HepG2 (cell line): ENCODE measurements around the gene RABGAP1. TPM values are rescaled to one million over a fixed set of nuclear protein-coding genes. Genes with fewer than 3 reads are reported as not detected.

Experiments
- EP300 ChIP-seq, 3 experiments: sonication (generic) in 1 of 3; formaldehyde crosslinking in 1 of 3; IDR thresholded peaks; 2 replicates each; pipeline versions ENCODE4 v1.5.1 to v1.6.1; 2011 to 2020; ENCODE audit warnings: low read depth in 2 of 3, low read length in 2 of 3, borderline replicate concordance in 1 of 3, improper control_type of control experiment in 1 of 3, mild to moderate bottlenecking in 1 of 3, missing genetic modification reagents in 1 of 3, moderate library complexity in 1 of 3
- IKZF4 ChIP-seq: sonication (generic); formaldehyde crosslinking; IDR thresholded peaks from 2 replicates; pipeline ENCODE4 v1.5.1; 2020; ENCODE audit warnings: borderline replicate concordance, mild to moderate bottlenecking, low read depth, missing genetic modification reagents; ENCODE audit errors: not compliant biosample characterization
- MIER3 ChIP-seq: IDR thresholded peaks from 2 replicates; pipeline ENCODE4 v1.6.1; 2016; ENCODE audit warnings: missing compliant biosample characterization, borderline replicate concordance
- NFKBIZ ChIP-seq: IDR thresholded peaks from 2 replicates; pipeline ENCODE4 v1.6.1; 2018; ENCODE audit warnings: missing genetic modification reagents, missing compliant biosample characterization
- PRPF4 ChIP-seq: fragments of 200-400 bp; formaldehyde crosslinking; IDR thresholded peaks from 2 replicates; pipeline ENCODE4 v1.6.1; 2016; ENCODE audit warnings: low read length, low read depth; ENCODE audit not compliant: poor library complexity, severe bottlenecking
- RBAK ChIP-seq: sonication (generic); formaldehyde crosslinking; IDR thresholded peaks from 2 replicates; pipeline ENCODE4 v1.5.1; 2020; ENCODE audit warnings: mild to moderate bottlenecking, missing genetic modification reagents
- ZNF543 ChIP-seq: sonication (generic); formaldehyde crosslinking; IDR thresholded peaks from 2 replicates; pipeline ENCODE4 v1.4.0; 2020; ENCODE audit warnings: mild to moderate bottlenecking, missing genetic modification reagents
- ZNF672 ChIP-seq: sonication (generic); formaldehyde crosslinking; IDR thresholded peaks from 2 replicates; pipeline ENCODE4 v1.8.1; 2022; ENCODE audit warnings: missing genetic modification reagents
- ZNF761 ChIP-seq: sonication (generic); formaldehyde crosslinking; conservative IDR thresholded peaks from 2 replicates; pipeline ENCODE4 v1.4.0; 2020; ENCODE audit warnings: mild to moderate bottlenecking, missing genetic modification reagents
- polyA plus RNA-seq, 8 experiments: library from polyadenylated mRNA; depleted of rRNA in 3 of 8; stranded (reverse) in 7 of 8; unstranded in 1 of 8; fragments of >200 nt; fragmentation: Illumina TruSeq in 4 of 8; extraction: Trizol in 4 of 8; gene quantifications; 2 replicates each; pipeline versions ENCODE4 v1.2.1 to v1.2.3, GENCODE V29; 2011 to 2016; ENCODE audit warnings: low read depth in 4 of 8, missing spikeins in 1 of 8, mixed read lengths in 1 of 8; ENCODE audit not compliant: insufficient read depth in 1 of 8
- total RNA-seq, 5 experiments: library from RNA; depleted of rRNA; stranded (reverse); fragments of >200 nt; fragmentation: Illumina TruSeq; extraction: Trizol; gene quantifications; 2 replicates each; pipeline ENCODE4 v1.2.3, GENCODE V29; 2016; ENCODE audit warnings: low read depth in 1 of 5
- TF ChIP-seq, protein P1 (sequence below), 2 experiments: sonication (generic) in 1 of 2; formaldehyde crosslinking in 1 of 2; IDR thresholded peaks; 2 replicates each; pipeline versions ENCODE4 v1.4.0 to v1.6.1; 2018 to 2020; ENCODE audit warnings: missing genetic modification reagents in 2 of 2, borderline replicate concordance in 1 of 2, low read depth in 1 of 2, mild to moderate bottlenecking in 1 of 2, missing biosample characterization in 1 of 2
- TF ChIP-seq, protein P2 (sequence below): sonication (generic); formaldehyde crosslinking; IDR thresholded peaks from 2 replicates; pipeline ENCODE4 v1.4.0; 2020; ENCODE audit warnings: low read depth, mild to moderate bottlenecking, missing genetic modification reagents
- TF ChIP-seq, protein P3 (sequence below): sonication (generic); formaldehyde crosslinking; IDR thresholded peaks from 2 replicates; pipeline ENCODE4 v1.5.1; 2020; ENCODE audit warnings: mild to moderate bottlenecking, missing genetic modification reagents, moderate library complexity
- TF ChIP-seq, protein P4 (sequence below): sonication (generic); formaldehyde crosslinking; IDR thresholded peaks from 2 replicates; pipeline ENCODE4; 2020; ENCODE audit warnings: missing genetic modification reagents, mild to moderate bottlenecking, borderline replicate concordance
- TF ChIP-seq, protein P5 (sequence below): sonication (generic); formaldehyde crosslinking; IDR thresholded peaks from 2 replicates; pipeline ENCODE4 v1.5.0; 2020; ENCODE audit warnings: missing genetic modification reagents
- TF ChIP-seq, protein P6 (sequence below): sonication (generic); formaldehyde crosslinking; IDR thresholded peaks from 2 replicates; pipeline ENCODE4 v1.8.1; 2023; ENCODE audit warnings: mild to moderate bottlenecking, missing genetic modification reagents

The RABGAP1 gene
- total and polyA plus RNA-seq, 2 of the 13 experiments (the other 11 are each of a cell fraction or from before 2014, with no cell fraction given): 19.1 to 19.3 TPM

DNA sequence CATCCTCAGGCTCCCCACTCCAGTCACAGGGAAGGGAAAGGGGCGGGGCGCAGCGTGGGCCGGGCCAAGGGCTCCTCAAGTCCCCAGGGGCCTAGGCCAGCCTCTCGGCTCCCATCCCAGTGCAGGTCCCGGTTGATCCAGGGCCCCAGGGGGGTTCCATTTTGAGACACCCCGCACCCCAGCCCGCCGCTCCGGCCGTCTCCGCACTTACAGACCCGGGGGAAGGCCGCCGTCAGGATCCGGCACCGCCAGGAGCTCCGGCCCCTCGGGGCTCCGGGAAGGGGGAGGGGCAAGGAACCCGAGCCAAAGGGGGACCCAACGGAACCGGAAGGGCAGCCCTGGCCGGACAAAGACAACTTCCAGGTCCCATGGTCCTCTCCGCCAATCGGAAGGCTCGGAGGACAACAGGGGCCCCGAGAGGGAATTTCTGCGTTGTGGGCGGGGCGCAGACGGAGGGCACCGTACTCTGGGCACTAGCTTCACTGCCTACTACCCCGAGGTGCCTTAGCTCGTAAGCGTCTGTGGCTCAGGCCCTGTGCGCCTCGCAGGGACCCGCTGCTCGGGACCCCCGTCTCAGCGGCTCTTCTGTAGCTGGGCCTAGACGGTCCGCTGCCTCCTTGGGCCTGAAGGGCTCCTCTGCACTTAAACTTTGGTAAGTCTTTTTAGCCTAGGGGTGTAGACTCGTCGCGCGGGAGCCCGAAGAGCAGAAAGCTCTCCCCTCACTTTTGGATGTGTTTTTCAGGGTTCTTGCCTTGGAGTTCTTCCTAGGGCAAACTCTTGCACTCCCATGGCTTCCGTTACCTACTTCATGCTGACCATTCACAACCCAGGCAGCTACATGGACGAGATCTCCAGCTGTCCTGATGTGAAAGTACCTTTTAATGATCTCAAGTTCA is 9.3 kb upstream of the RABGAP1 start, which contains the start of gene ZBTB26 (continued):
- TF ChIP-seq, protein P1, sequence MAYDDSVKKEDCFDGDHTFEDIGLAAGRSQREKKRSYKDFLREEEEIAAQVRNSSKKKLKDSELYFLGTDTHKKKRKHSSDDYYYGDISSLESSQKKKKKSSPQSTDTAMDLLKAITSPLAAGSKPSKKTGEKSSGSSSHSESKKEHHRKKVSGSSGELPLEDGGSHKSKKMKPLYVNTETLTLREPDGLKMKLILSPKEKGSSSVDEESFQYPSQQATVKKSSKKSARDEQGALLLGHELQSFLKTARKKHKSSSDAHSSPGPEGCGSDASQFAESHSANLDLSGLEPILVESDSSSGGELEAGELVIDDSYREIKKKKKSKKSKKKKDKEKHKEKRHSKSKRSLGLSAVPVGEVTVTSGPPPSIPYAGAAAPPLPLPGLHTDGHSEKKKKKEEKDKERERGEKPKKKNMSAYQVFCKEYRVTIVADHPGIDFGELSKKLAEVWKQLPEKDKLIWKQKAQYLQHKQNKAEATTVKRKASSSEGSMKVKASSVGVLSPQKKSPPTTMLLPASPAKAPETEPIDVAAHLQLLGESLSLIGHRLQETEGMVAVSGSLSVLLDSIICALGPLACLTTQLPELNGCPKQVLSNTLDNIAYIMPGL (CRISPR knock-in tag; IDR thresholded peaks at IDR 0.05; ENCODE audit: borderline replicate concordance in 1 of 2, low read depth in 1 of 2): peak; percentile 66 to 72; a peak in 3 of 4 replicates
- TF ChIP-seq PRPF4 (no peak), ZNF761 (CRISPR knock-in tag) (no peak), NFKBIZ (CRISPR knock-in tag) (peak; percentile 70; the same call in 1 of the 2 replicates), EP300 (IDR thresholded peaks at IDR 0.05; ENCODE audit: low read depth in 2 of 2, low read length in 2 of 2) (no peak), EP300 (CRISPR knock-in tag; IDR thresholded peaks at IDR 0.05; ENCODE audit: borderline replicate concordance) (no peak; the same call in 1 of the 2 replicates), ZNF672 (no peak), MIER3 (CRISPR knock-in tag) (peak; percentile 62; the same call in 1 of the 2 replicates), RBAK (CRISPR knock-in tag) (peak; percentile 42; the same call in 1 of the 2 replicates), IKZF4 (CRISPR knock-in tag) (peak; percentile 17), ZNF543 (peak; percentile 69; the same call in 1 of the 2 replicates)
- TF ChIP-seq, protein P2, sequence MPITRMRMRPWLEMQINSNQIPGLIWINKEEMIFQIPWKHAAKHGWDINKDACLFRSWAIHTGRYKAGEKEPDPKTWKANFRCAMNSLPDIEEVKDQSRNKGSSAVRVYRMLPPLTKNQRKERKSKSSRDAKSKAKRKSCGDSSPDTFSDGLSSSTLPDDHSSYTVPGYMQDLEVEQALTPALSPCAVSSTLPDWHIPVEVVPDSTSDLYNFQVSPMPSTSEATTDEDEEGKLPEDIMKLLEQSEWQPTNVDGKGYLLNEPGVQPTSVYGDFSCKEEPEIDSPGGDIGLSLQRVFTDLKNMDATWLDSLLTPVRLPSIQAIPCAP (CRISPR knock-in tag): no peak
- TF ChIP-seq, protein P3, sequence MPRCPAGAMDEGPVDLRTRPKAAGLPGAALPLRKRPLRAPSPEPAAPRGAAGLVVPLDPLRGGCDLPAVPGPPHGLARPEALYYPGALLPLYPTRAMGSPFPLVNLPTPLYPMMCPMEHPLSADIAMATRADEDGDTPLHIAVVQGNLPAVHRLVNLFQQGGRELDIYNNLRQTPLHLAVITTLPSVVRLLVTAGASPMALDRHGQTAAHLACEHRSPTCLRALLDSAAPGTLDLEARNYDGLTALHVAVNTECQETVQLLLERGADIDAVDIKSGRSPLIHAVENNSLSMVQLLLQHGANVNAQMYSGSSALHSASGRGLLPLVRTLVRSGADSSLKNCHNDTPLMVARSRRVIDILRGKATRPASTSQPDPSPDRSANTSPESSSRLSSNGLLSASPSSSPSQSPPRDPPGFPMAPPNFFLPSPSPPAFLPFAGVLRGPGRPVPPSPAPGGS (CRISPR knock-in tag): 0 out of 2 replicates have a peak, but pooled peaks have one; percentile 22
- TF ChIP-seq, protein P4, sequence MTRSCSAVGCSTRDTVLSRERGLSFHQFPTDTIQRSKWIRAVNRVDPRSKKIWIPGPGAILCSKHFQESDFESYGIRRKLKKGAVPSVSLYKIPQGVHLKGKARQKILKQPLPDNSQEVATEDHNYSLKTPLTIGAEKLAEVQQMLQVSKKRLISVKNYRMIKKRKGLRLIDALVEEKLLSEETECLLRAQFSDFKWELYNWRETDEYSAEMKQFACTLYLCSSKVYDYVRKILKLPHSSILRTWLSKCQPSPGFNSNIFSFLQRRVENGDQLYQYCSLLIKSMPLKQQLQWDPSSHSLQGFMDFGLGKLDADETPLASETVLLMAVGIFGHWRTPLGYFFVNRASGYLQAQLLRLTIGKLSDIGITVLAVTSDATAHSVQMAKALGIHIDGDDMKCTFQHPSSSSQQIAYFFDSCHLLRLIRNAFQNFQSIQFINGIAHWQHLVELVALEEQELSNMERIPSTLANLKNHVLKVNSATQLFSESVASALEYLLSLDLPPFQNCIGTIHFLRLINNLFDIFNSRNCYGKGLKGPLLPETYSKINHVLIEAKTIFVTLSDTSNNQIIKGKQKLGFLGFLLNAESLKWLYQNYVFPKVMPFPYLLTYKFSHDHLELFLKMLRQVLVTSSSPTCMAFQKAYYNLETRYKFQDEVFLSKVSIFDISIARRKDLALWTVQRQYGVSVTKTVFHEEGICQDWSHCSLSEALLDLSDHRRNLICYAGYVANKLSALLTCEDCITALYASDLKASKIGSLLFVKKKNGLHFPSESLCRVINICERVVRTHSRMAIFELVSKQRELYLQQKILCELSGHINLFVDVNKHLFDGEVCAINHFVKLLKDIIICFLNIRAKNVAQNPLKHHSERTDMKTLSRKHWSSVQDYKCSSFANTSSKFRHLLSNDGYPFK (CRISPR knock-in tag): peak; percentile 75
- TF ChIP-seq, protein P5, sequence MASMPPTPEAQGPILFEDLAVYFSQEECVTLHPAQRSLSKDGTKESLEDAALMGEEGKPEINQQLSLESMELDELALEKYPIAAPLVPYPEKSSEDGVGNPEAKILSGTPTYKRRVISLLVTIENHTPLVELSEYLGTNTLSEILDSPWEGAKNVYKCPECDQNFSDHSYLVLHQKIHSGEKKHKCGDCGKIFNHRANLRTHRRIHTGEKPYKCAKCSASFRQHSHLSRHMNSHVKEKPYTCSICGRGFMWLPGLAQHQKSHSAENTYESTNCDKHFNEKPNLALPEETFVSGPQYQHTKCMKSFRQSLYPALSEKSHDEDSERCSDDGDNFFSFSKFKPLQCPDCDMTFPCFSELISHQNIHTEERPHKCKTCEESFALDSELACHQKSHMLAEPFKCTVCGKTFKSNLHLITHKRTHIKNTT (CRISPR knock-in tag): 0 out of 2 replicates have a peak, but pooled peaks have one; percentile 44
- TF ChIP-seq, protein P6, sequence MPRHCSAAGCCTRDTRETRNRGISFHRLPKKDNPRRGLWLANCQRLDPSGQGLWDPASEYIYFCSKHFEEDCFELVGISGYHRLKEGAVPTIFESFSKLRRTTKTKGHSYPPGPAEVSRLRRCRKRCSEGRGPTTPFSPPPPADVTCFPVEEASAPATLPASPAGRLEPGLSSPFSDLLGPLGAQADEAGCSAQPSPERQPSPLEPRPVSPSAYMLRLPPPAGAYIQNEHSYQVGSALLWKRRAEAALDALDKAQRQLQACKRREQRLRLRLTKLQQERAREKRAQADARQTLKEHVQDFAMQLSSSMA (CRISPR knock-in tag): peak; percentile 62; the same call in 1 of the 2 replicates
